ENCODE measurements around the gene CNNM4.
A peak's percentile ranks its signal among the peaks of the same experiment; 100 is the strongest.

The CNNM4 gene

DNA sequence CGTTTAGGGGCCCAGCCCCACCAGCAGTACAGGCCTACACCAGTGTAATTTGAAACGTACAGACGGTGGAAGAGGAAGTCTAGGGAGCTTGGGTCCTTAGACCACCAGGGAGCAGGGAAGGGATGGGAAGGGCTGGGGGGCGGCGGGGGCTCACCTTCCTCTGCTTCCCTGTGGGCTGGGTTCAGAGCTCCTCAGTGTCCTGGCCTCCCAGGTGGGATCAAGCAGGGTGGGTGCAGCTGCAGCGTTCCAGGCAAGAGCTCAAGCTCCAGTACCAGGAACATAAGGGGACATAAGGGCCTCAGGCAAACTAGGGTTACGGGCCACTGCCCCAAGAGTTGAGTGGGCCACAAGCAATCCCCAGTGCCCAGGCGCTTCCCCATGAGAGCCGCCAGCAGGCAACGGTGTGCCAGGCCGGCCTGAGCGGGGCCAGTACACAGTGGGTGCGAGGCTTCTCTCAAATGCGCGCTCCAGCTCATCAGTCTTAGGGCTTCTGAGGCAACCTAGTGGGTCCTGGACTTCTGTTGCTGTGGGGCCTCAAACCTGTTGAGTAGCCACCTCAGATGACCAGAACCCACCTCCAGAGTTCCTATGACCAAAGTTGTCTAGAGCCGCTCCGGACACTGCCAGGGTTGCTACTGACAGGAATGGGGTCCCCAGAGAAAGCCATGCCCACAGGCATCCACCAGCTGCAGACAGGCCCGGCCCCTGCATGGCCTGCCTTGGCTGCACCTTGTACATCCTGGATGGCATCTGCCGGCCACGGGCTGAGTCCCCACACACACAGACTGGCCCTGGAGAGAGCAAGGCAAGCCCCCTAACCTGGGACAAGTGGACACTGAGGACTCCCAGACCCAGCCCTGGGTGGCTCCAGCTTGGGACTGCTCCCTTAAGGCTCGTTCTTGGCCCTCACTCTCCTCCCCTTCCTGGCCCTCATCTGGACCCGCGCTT is 77.9 kb downstream of the CNNM4 start:
- Histone ChIP-seq H3K27me3 (ENCODE audit: control insufficient read depth, insufficient read depth, low read length) (no peaks in the 10 kb centered on the region), H3K36me3 (ENCODE audit: control insufficient read depth, insufficient read depth, low read length) (no peaks in the 10 kb centered on the region), H3K4me3 (ENCODE audit: low read length) (no peak overlapping the region), H3K27ac (ENCODE audit: low read depth, low read length) (no peak overlapping the region), H3K4me1 (ENCODE audit: control insufficient read depth, insufficient read depth, low read length) (peaks cover 6% of the 10 kb centered on the region), H3K9ac (ENCODE audit: low read length) (no peak overlapping the region)

DNA sequence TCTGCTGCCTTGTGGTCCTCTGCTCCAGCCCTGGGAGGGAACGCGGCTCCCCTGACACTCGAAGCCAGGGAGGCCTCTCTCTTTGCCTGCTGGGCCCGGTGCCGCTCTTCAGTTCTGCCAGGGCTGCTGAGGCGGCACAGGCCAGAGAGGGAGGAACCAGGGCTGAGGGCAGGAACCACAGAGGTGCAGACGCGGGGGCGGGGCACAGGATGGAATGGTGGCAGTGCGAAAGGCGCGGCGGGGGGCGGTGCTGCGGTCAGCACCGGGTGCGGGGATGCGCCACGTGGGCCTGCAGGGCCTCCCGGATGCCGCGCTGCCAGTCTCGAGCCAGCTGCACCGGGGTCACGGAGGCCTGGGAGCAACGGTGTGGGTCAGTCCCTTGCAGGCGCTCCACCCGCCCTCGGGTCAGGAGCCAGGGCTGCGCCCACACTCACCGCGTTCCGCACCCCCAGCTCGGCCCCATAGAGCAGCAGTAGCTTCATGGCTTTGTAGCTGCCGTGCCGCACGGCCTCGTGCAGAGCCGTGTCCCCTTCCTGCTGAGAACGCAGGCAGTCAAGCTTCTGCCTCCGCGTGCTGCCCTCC is 78.7 kb downstream of the CNNM4 start:
- Histone ChIP-seq H3K27me3 (ENCODE audit: control insufficient read depth, insufficient read depth, low read length) (no peaks in the 10 kb centered on the region), H3K4me3 (ENCODE audit: low read length) (peak overlapping the region; percentile 38), H3K9ac (ENCODE audit: low read length) (no peak overlapping the region), H3K27ac (ENCODE audit: low read depth, low read length) (no peak overlapping the region), H3K4me1 (ENCODE audit: control insufficient read depth, insufficient read depth, low read length) (peaks cover 6% of the 10 kb centered on the region), H3K36me3 (ENCODE audit: control insufficient read depth, insufficient read depth, low read length) (no peaks in the 10 kb centered on the region)

DNA sequence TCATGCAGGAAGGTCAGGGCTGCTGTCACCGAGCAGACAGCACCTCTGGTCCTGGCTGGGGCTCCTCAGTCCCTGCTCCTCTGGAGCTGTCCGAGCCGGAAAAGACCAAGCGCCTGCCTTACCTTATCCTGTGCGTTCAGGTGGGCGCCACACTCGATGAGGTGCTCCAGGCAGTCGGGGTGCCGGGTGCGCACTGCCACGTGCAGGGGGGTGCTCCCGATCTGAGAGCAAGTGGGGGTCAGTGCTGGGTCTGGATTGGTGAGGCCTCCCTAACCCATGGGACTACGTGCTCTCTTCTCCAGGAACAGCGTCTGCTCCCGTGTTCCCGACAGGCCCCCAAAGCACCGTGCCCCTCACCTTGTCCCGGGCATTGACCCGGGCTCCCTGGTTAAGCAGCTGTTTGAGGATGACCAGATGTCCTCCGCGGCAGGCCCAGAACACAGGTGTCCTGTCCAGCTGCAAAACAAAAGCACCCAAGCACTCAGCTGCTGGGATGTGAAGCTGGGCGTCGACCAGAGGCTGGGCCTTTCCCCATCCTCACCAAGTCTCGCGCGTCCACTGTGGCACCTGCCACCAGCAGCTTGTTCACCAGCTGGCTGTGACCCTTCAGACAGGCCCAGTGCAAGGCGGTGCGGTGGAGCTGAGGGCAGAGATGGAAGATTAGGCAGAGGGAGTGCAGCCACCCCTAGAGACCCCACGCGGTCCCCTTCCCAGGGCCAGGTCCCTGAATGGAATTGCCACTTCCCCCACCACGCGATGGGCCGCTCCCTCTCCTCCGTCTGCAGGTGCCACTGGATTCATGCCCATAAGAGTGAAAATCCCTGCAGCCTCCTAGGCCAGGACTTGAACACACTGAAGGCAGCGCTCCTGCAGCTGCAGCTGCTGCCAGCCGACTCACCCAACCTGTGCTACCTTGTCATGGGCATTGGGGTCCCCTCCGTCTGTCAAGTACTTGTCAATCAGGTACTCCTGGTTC is 79.5 kb downstream of the CNNM4 start:
- Histone ChIP-seq H3K27ac (ENCODE audit: low read depth, low read length) (no peak overlapping the region), H3K36me3 (ENCODE audit: control insufficient read depth, insufficient read depth, low read length) (no peaks in the 10 kb centered on the region), H3K4me3 (ENCODE audit: low read length) (peak overlapping the region; percentile 38), H3K9ac (ENCODE audit: low read length) (no peak overlapping the region), H3K27me3 (ENCODE audit: control insufficient read depth, insufficient read depth, low read length) (no peaks in the 10 kb centered on the region), H3K4me1 (ENCODE audit: control insufficient read depth, insufficient read depth, low read length) (peaks cover 6% of the 10 kb centered on the region)

DNA sequence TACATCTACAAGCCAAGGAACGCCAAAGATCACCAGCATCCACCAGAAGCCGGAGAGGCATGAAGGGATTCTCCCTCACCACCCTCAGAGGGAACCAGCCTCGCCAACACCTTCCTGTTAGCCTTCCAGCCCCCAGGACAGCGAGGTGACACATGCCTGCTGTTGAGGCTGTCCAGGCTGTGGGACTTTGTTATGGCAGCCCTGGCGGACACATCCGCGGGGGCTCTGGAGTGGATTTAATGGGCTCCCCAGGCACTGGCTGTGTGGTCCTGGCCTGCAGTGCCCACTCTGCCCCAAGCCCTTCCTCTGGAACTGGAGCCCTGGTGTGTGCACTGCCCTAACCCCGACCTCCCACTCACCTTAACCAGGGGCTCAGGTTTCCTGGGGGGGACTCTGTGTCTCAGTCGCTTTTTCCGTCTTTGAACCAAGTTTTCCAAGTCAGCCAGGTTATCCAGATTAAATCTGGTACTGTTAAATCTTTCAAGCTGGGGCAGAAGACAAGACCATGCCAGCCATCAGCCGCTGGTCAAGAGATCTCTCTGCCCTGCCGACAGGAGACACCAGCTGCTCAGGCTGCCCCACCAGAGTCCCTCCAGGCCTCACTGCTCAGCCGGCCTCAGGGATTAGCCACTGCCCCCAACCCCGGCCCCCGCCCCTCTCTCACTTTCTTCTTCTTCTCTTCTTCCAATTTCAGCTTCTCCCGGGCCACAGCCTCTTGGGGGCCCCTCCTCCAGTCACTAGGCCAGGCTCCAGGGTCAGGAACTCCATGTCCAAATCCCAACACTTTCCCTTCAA is 81.2 kb downstream of the CNNM4 start:
- H3K36me3 ChIP-seq (ENCODE audit: control insufficient read depth, insufficient read depth, low read length): no peaks in the 10 kb centered on the region
- peaks cover 6% of the 10 kb centered on the region for H3K4me1 ChIP-seq (ENCODE audit: control insufficient read depth, insufficient read depth, low read length)
- H3K4me3 ChIP-seq (ENCODE audit: low read length): no peak overlapping the region

DNA sequence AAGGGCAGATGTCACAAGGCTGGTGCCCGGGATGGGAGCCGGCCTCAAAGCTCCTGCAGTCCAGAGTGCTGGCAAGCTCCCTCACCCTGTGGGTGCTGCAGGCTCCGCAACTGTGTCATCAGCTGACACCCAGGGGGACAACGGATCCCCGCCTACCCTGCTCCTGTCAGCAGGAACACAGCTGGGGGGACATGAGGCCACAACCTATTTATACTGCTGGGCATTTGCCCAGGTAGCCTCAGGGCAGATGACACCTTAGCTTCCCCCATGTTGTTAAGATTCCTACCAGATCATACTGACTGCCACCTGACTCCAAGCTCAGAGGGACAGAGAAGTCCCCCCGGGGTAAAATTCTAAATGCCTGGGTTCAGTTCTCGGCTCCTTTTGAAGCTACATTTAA is 81.9 kb downstream of the CNNM4 start:
- Histone ChIP-seq H3K4me3 (ENCODE audit: low read length) (no peak overlapping the region), H3K36me3 (ENCODE audit: control insufficient read depth, insufficient read depth, low read length) (no peaks in the 10 kb centered on the region), H3K9ac (ENCODE audit: low read length) (no peak overlapping the region), H3K27ac (ENCODE audit: low read depth, low read length) (no peak overlapping the region), H3K27me3 (ENCODE audit: control insufficient read depth, insufficient read depth, low read length) (no peaks in the 10 kb centered on the region), H3K4me1 (ENCODE audit: control insufficient read depth, insufficient read depth, low read length) (peaks cover 6% of the 10 kb centered on the region)

More for the DNA sequence above, 81.2 kb downstream of the CNNM4 start:
- Histone ChIP-seq H3K27ac (ENCODE audit: low read depth, low read length) (no peak overlapping the region), H3K27me3 (ENCODE audit: control insufficient read depth, insufficient read depth, low read length) (no peaks in the 10 kb centered on the region), H3K9ac (ENCODE audit: low read length) (no peak overlapping the region)

DNA sequence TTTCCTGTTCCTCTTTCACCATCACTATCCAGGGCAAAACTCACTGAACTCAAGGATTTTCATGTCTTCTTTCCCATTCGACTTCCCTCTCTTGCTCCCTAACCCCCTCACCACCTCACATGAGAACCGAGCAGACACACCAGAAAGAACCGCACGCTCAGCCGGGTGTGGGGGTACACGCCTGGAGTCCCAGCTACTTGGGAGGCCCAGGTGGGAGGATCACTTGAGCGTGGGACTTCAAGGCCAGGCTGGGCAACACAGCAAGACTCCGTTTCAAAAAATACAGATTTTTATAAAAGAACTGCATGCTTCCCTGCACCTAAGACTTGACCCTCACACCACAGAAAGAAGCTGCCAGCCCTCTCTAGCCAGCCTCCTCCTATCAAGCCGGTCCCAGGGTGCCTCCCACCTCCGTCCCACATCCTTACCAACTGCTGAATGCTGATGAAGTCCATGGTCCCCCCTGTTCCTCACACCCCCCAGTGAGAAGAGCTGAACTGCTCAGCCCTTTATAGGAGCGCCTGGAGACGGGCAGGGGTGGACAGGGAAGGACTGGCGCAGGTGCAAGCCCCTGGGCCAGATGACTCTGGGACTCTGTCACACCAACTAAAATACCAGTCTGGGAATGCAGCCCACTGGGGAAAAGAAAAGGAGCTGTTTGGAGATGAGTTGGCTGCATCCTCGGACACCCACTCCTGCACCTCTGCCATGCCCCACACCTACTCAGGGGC is 83.0 kb downstream of the CNNM4 start, which contains the start of gene ANKRD23:
TSS of gene ANKRD23 (minus strand) at position 484 of the 731 bp plus-strand sequence. CDS start at position 455, 29 bp downstream.
- Histone ChIP-seq H3K9ac (ENCODE audit: low read length) (no peak within 1 kb of the TSS), H3K27ac (ENCODE audit: low read depth, low read length) (no peak within 1 kb of the TSS), H3K36me3 (ENCODE audit: control insufficient read depth, insufficient read depth, low read length) (peaks cover 5% of the 10 kb centered on the region), H3K4me1 (ENCODE audit: control insufficient read depth, insufficient read depth, low read length) (peaks cover 6% of the 10 kb centered on the region), H3K27me3 (ENCODE audit: control insufficient read depth, insufficient read depth, low read length) (no peaks in the 10 kb centered on the region), H3K4me3 (ENCODE audit: low read length) (no peak within 1 kb of the TSS)

DNA sequence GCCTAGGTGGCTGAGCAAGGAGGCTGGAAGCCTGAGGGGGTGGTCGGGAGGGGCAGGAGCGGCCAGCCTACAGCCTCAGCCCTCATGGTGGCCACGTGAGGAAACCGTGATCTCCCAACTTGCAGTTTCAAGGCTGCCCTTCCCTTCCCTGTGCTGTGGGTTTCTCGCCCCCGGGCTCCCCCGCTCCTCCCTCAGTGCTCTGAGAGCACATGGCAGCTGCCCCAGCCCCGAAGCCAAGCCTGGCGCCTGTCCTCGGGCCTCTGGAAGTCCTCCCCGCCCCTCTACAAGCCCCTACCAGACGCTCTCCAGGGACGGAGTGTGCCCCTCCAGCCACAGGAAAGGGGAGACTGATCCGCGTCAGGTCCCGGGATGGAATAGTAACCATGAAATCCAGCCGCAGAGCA is 83.7 kb downstream of the CNNM4 start:
- Histone ChIP-seq H3K36me3 (ENCODE audit: control insufficient read depth, insufficient read depth, low read length) (peaks cover 5% of the 10 kb centered on the region), H3K9ac (ENCODE audit: low read length) (no peak overlapping the region), H3K27ac (ENCODE audit: low read depth, low read length) (no peak overlapping the region), H3K4me1 (ENCODE audit: control insufficient read depth, insufficient read depth, low read length) (peaks cover 4% of the 10 kb centered on the region), H3K27me3 (ENCODE audit: control insufficient read depth, insufficient read depth, low read length) (no peaks in the 10 kb centered on the region), H3K4me3 (ENCODE audit: low read length) (no peak overlapping the region)

DNA sequence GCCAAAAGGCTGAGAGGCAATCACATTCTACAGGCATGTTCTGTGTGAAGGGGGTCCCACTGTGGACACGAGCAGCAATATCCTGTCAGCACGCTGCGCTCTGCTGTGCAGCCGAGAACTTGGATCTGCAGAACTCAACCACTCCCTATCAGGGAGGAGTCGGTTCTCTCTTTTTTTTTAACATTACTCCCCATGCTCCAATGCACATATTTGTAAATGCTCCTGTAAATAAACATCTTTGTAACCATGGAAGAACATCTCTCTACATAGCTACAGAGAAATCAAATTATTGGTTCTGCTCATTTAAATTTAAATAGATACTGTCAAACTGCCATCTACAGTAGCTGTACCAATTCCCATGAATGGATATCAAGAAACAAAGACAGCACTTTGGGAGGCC is 86.1 kb downstream of the CNNM4 start:
- no peak overlapping the region for H3K27ac ChIP-seq (ENCODE audit: low read depth, low read length)
- peaks cover 14% of the 10 kb centered on the region for H3K36me3 ChIP-seq (ENCODE audit: control insufficient read depth, insufficient read depth, low read length)
- no peak overlapping the region for H3K4me3 ChIP-seq (ENCODE audit: low read length)
- H3K4me1 ChIP-seq (ENCODE audit: control insufficient read depth, insufficient read depth, low read length): no peaks in the 10 kb centered on the region
- H3K27me3 ChIP-seq (ENCODE audit: control insufficient read depth, insufficient read depth, low read length): no peaks in the 10 kb centered on the region
- no peak overlapping the region for H3K9ac ChIP-seq (ENCODE audit: low read length)

DNA sequence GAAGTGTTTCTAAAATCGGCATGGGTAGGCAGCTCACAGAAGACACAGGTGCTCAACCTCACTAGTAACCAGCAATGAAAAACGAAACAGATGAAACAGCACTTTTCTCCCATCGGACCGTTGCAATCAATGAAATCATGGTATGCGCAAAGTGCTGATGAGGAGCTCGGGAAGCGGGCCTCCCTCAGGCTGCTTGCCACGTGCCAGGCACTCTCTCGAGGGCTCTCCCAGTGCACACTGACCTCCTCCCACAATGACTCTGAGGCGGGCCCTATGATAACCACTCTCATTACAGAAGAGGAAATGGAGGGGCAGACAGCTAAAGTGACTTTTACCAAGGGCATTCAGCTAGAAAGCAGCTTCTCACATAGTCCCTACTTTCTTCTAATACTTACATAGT is 86.9 kb downstream of the CNNM4 start:
- H3K27ac ChIP-seq (ENCODE audit: low read depth, low read length): no peak overlapping the region
- H3K9ac ChIP-seq (ENCODE audit: low read length): no peak overlapping the region
- H3K27me3 ChIP-seq (ENCODE audit: control insufficient read depth, insufficient read depth, low read length): no peaks in the 10 kb centered on the region
- H3K4me1 ChIP-seq (ENCODE audit: control insufficient read depth, insufficient read depth, low read length): no peaks in the 10 kb centered on the region
- no peak overlapping the region for H3K4me3 ChIP-seq (ENCODE audit: low read length)
- peaks cover 14% of the 10 kb centered on the region for H3K36me3 ChIP-seq (ENCODE audit: control insufficient read depth, insufficient read depth, low read length)

DNA sequence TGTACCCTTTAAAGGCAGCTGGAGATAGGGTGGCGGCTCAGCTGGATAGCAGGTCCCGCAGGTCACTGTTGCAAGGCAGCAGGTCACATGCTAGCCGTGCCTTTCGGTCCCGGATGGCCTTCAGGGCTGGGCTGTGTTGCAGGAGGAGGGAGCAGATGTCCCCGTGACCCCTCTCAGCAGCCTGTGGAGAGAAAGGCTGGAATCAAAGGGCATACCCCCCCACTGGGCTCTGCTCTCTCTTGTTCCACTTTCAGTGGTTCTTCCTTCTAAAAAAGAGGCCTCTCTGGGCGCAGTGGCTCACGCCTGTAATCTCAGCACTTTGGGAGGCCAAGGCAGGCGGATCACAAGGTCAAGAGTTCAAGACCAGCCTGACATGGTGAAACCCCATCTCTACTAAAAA is 87.6 kb downstream of the CNNM4 start:
- no peak overlapping the region for H3K9ac ChIP-seq (ENCODE audit: low read length)
- H3K36me3 ChIP-seq (ENCODE audit: control insufficient read depth, insufficient read depth, low read length): peaks cover 18% of the 10 kb centered on the region
- H3K27ac ChIP-seq (ENCODE audit: low read depth, low read length): no peak overlapping the region

DNA sequence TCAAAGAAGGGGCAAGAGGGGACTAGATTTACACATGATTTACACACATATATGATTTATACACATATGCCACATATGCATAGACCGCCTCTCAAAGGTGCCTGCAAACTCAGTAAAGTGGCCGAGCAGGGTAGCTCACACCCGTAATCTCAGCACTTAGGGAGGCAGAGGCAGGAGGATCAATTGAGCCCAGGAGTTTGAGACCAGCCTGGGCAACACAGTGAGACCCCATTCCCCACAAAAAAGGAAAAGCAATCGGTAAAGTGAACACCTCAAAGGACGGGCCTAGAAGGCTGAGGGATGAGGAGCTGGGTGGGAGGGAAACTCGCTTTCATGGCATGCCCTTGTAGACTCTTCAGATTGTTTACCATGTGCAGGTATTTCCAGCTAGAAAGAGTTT is 92.0 kb downstream of the CNNM4 start:
- Histone ChIP-seq H3K4me3 (ENCODE audit: low read length) (no peak overlapping the region), H3K27me3 (ENCODE audit: control insufficient read depth, insufficient read depth, low read length) (no peaks in the 10 kb centered on the region)

More for the DNA sequence above, 87.6 kb downstream of the CNNM4 start:
- no peaks in the 10 kb centered on the region for H3K4me1 ChIP-seq (ENCODE audit: control insufficient read depth, insufficient read depth, low read length)
- no peaks in the 10 kb centered on the region for H3K27me3 ChIP-seq (ENCODE audit: control insufficient read depth, insufficient read depth, low read length)
- no peak overlapping the region for H3K4me3 ChIP-seq (ENCODE audit: low read length)

More for the DNA sequence above, 92.0 kb downstream of the CNNM4 start:
- Histone ChIP-seq H3K36me3 (ENCODE audit: control insufficient read depth, insufficient read depth, low read length) (peaks cover 27% of the 10 kb centered on the region), H3K9ac (ENCODE audit: low read length) (no peak overlapping the region), H3K27ac (ENCODE audit: low read depth, low read length) (no peak overlapping the region), H3K4me1 (ENCODE audit: control insufficient read depth, insufficient read depth, low read length) (peaks cover 3% of the 10 kb centered on the region)

Measured in rectal smooth muscle tissue (tissue), 1 donor.